WTC11 (cell line): ENCODE data around the gene GPR156. TPM values are rescaled to one million over a fixed set of nuclear protein-coding genes. Genes with fewer than 3 reads are reported as not detected.

ENCODE experiments used
- ATAC-seq: fragments of 200-7000 bp; cut with Tn5 transposase; 2 replicates; pipeline ENCODE4 v1.10.0; 2021; ENCODE audit warnings: mild to moderate bottlenecking, moderate library complexity
- CTCF ChIA-PET: fragments of 300-600 bp; sonication (Branson Sonifier 250); formaldehyde crosslinking; loops from one replicate; lab custom pipeline; 2021; ENCODE audit warnings: antibody characterized with exemption; lab: Charles Lee
- POLR2A ChIA-PET: fragments of 350-600 bp; sonication (Branson Sonifier 250); formaldehyde crosslinking; loops from one replicate; lab custom pipeline; 2021; ENCODE audit warnings: antibody characterized with exemption; lab: Charles Lee
- DNase-seq: peaks from one replicate; pipeline ENCODE4 v3.0.0; 2021; ENCODE audit warnings: low spot score
- H3K27ac Mint-ChIP-seq: 2 replicates; pipeline ENCODE4 v1.8.0; 2021; ENCODE audit warnings: mixed read lengths
- H3K27me3 Mint-ChIP-seq: 2 replicates; pipeline ENCODE4 v1.8.0; 2021; ENCODE audit warnings: low read depth, mild to moderate bottlenecking, moderate library complexity, mixed read lengths
- H3K36me3 Mint-ChIP-seq: 2 replicates; pipeline ENCODE4 v1.8.0; 2021; ENCODE audit warnings: mixed read lengths
- H3K4me1 Mint-ChIP-seq: 2 replicates; pipeline ENCODE4 v1.8.0; 2022; ENCODE audit warnings: mixed read lengths
- H3K4me3 Mint-ChIP-seq: 2 replicates; pipeline ENCODE4 v1.8.0; 2021; ENCODE audit warnings: mild to moderate bottlenecking, moderate library complexity, mixed read lengths
- H3K9me3 Mint-ChIP-seq: 2 replicates; pipeline ENCODE4 v1.8.0; 2021; ENCODE audit warnings: mixed read lengths
- ARID4B ChIP-seq: sonication (generic); formaldehyde crosslinking; IDR thresholded peaks from 2 replicates; pipeline ENCODE4 v1.8.0; 2023; ENCODE audit warnings: missing genetic modification reagents, mild to moderate bottlenecking, borderline replicate concordance
- CBFB ChIP-seq: sonication (generic); formaldehyde crosslinking; IDR thresholded peaks from 2 replicates; pipeline ENCODE4 v1.8.1; 2022; ENCODE audit warnings: mild to moderate bottlenecking, low read depth, missing genetic modification reagents
- E2F1 ChIP-seq: sonication (generic); formaldehyde crosslinking; IDR thresholded peaks from 2 replicates; pipeline ENCODE4 v1.8.0; 2022; ENCODE audit warnings: mild to moderate bottlenecking, missing genetic modification reagents
- E2F5 ChIP-seq: sonication (generic); formaldehyde crosslinking; IDR thresholded peaks from 2 replicates; pipeline ENCODE4 v1.8.1; 2022; ENCODE audit warnings: mild to moderate bottlenecking, moderate library complexity, missing genetic modification reagents
- ELF4 ChIP-seq: sonication (generic); formaldehyde crosslinking; IDR thresholded peaks from 2 replicates; pipeline ENCODE4 v1.8.1; 2022; ENCODE audit warnings: low read depth, mild to moderate bottlenecking, moderate library complexity, missing genetic modification reagents
- FOXK1 ChIP-seq: sonication (generic); formaldehyde crosslinking; IDR thresholded peaks from 2 replicates; pipeline ENCODE4 v1.8.0; 2022; ENCODE audit warnings: mild to moderate bottlenecking, moderate library complexity, missing genetic modification reagents
- FOXP4 ChIP-seq: sonication (generic); formaldehyde crosslinking; IDR thresholded peaks from 2 replicates; pipeline ENCODE4 v1.8.0; 2022; ENCODE audit warnings: mild to moderate bottlenecking, missing genetic modification reagents
- PRDM15 ChIP-seq: sonication (generic); formaldehyde crosslinking; IDR thresholded peaks from 2 replicates; pipeline ENCODE4 v1.8.0; 2022; ENCODE audit warnings: missing genetic modification reagents
- RELA ChIP-seq: sonication (generic); formaldehyde crosslinking; IDR thresholded peaks from 2 replicates; pipeline ENCODE4 v1.8.1; 2022; ENCODE audit warnings: missing genetic modification reagents, mild to moderate bottlenecking, borderline replicate concordance
- USF2 ChIP-seq: sonication (generic); formaldehyde crosslinking; IDR thresholded peaks from 2 replicates; pipeline ENCODE4 v1.8.1; 2023; ENCODE audit warnings: mild to moderate bottlenecking, missing genetic modification reagents, moderate library complexity
- ZNF121 ChIP-seq: sonication (generic); formaldehyde crosslinking; IDR thresholded peaks from 2 replicates; pipeline ENCODE4 v1.8.0; 2023; ENCODE audit warnings: missing genetic modification reagents
- ZNF232 ChIP-seq: sonication (generic); formaldehyde crosslinking; IDR thresholded peaks from 2 replicates; pipeline ENCODE4 v1.8.0; 2022; ENCODE audit warnings: mild to moderate bottlenecking, missing genetic modification reagents
- total RNA-seq: library from RNA; stranded (reverse); gene quantifications from 3 replicates; pipeline ENCODE4 v1.2.3, GENCODE V29; 2021

GPR156 gene
- total RNA-seq, 1 experiment from 2014 or later = 0.72 TPM

GRCh38 chr3:120170223-120170622 is 114.8 kb downstream of the GPR156 start:
- Mint-ChIP-seq H3K4me3 (no peak overlapping the region), H3K4me1 (no peaks in the 10 kb centered on the region)
- TF ChIP-seq FOXP4 (CRISPR knock-in tag) = no peak

GRCh38 chr3:120169407-120169806 is 115.6 kb downstream of the GPR156 start:
- Mint-ChIP-seq H3K27me3 (no peaks in the 10 kb centered on the region), H3K27ac (no peak overlapping the region), H3K4me1 (no peaks in the 10 kb centered on the region), H3K4me3 (no peak overlapping the region), H3K36me3 (no peaks in the 10 kb centered on the region), H3K9me3 (no peaks in the 10 kb centered on the region)
- TF ChIP-seq USF2 (CRISPR knock-in tag) (no peak), ZNF121 (no peak)
- ChIA-PET POLR2A (no interaction called here), CTCF (no interaction called here)
- DNase-seq (no peak), ATAC-seq (no peak)

More at GRCh38 chr3:120170223-120170622, 114.8 kb downstream of the GPR156 start:
- Mint-ChIP-seq H3K36me3 (no peaks in the 10 kb centered on the region), H3K27me3 (no peaks in the 10 kb centered on the region), H3K9me3 (no peaks in the 10 kb centered on the region), H3K27ac (no peak overlapping the region)
- POLR2A ChIA-PET = no interaction called here
- no peak for ATAC-seq
- CTCF ChIA-PET = interaction anchor here (0.9 kb wide), 1 partner anchor 127 kb away, joined by 3 read pairs; no protein-coding TSS in a partner anchor
- DNase-seq = no peak

- CTCF ChIA-PET = no interaction called here
Measured at GRCh38 chr3:120168611-120169010, 116.4 kb downstream of the GPR156 start.

GRCh38 chr3:120168038-120168437 is 117.0 kb downstream of the GPR156 start:
- Mint-ChIP-seq H3K27ac (no peak overlapping the region), H3K4me1 (no peaks in the 10 kb centered on the region), H3K36me3 (no peaks in the 10 kb centered on the region), H3K27me3 (no peaks in the 10 kb centered on the region)
- CTCF ChIA-PET = no interaction called here
- POLR2A ChIA-PET = no interaction called here
- ATAC-seq = no peak
- TF ChIP-seq PRDM15 (CRISPR knock-in tag) (no peak), ELF4 (CRISPR knock-in tag) (no peak), RELA (CRISPR knock-in tag) (no peak)
- TF ChIP-seq, all 79 proteins: peak for 0
- no peak overlapping the region for H3K4me3 Mint-ChIP-seq
- DNase-seq = no peak
- H3K9me3 Mint-ChIP-seq = no peaks in the 10 kb centered on the region

More at GRCh38 chr3:120168611-120169010, 116.4 kb downstream of the GPR156 start:
- H3K4me1 Mint-ChIP-seq = no peaks in the 10 kb centered on the region
- no peaks in the 10 kb centered on the region for H3K9me3 Mint-ChIP-seq
- H3K27me3 Mint-ChIP-seq = no peaks in the 10 kb centered on the region
- H3K36me3 Mint-ChIP-seq = no peaks in the 10 kb centered on the region
- no peak overlapping the region for H3K27ac Mint-ChIP-seq
- H3K4me3 Mint-ChIP-seq = no peak overlapping the region
- POLR2A ChIA-PET = no interaction called here
- no peak for DNase-seq
- no peak for TF ChIP-seq ZNF232 (CRISPR knock-in tag)
- TF ChIP-seq E2F1 = no peak
- no peak for ATAC-seq

- no peaks in the 10 kb centered on the region for H3K9me3 Mint-ChIP-seq
- no peak overlapping the region for H3K27ac Mint-ChIP-seq
- no peak for ATAC-seq
- H3K4me3 Mint-ChIP-seq = no peak overlapping the region
- ChIA-PET CTCF (no interaction called here), POLR2A (no interaction called here)
- no peak for DNase-seq
- 0 out of 2 replicates have a peak, but pooled peaks cover 1% of the 10 kb centered on the region for H3K4me1 Mint-ChIP-seq
- H3K36me3 Mint-ChIP-seq = no peaks in the 10 kb centered on the region
- H3K27me3 Mint-ChIP-seq = no peaks in the 10 kb centered on the region
- TF ChIP-seq E2F5 = no peak
- TF ChIP-seq ARID4B = no peak
- no peak for TF ChIP-seq CBFB (CRISPR knock-in tag)
- TF ChIP-seq FOXK1 (CRISPR knock-in tag) = no peak
Measured at GRCh38 chr3:120167488-120167887, 117.5 kb downstream of the GPR156 start.
